Ovary (tissue), 3 donors: Measurements from ENCODE around the gene PAF1.

Experiments used
- EP300 ChIP-seq: sonication (generic); formaldehyde crosslinking; IDR thresholded peaks from one replicate; pipeline ENCODE4 v1.6.1; 2017; ENCODE audit warnings: antibody characterized with exemption
- POLR2A ChIP-seq: fragments of 450-650 bp; IDR thresholded peaks from one replicate; pipeline ENCODE4 v1.6.1; 2017; ENCODE audit warnings: antibody characterized with exemption, mild to moderate bottlenecking, moderate library complexity
- TF ChIP-seq, protein P1 (sequence below), 3 donors: fragments of 450-650 bp in 2 of 3; fragments of 200-600 bp in 1 of 3; IDR thresholded peaks; one replicate each; pipeline versions ENCODE4 v1.5.1 to v1.8.0; 2016 to 2022; ENCODE audit warnings: antibody characterized with exemption in 3 of 3, mild to moderate bottlenecking in 1 of 3
- donor health status: DM: no; HTN: no; CAD: no.

DNA sequence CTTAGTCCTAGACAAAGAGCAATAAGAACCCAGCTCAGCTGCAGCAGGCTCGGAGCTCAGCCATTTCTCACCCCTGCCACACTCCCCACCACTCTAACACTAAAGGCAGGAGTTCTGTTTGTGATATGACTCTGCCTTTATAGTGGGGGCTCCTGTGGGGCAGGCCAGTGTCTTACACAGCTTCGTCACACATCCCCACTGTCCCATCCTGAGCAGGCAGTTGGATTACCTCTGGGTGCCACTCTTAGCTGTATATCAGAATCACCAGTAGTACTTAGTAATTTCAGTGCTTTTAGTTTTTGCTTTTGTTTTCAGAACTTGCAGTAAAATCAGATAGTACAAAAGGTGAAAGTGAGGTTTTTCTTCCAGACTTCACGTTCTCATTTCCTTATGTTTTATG is 31.9 kb downstream of the PAF1 start:
- no peak for TF ChIP-seq EP300
- TF ChIP-seq, protein P1, sequence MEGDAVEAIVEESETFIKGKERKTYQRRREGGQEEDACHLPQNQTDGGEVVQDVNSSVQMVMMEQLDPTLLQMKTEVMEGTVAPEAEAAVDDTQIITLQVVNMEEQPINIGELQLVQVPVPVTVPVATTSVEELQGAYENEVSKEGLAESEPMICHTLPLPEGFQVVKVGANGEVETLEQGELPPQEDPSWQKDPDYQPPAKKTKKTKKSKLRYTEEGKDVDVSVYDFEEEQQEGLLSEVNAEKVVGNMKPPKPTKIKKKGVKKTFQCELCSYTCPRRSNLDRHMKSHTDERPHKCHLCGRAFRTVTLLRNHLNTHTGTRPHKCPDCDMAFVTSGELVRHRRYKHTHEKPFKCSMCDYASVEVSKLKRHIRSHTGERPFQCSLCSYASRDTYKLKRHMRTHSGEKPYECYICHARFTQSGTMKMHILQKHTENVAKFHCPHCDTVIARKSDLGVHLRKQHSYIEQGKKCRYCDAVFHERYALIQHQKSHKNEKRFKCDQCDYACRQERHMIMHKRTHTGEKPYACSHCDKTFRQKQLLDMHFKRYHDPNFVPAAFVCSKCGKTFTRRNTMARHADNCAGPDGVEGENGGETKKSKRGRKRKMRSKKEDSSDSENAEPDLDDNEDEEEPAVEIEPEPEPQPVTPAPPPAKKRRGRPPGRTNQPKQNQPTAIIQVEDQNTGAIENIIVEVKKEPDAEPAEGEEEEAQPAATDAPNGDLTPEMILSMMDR (IDR thresholded peaks at IDR 0.05), result no peak
- TF ChIP-seq POLR2A, result no peak
